Stimulated activated CD4-positive, alpha-beta T cell treated with anti-CD3 and anti-CD28 coated beads, Interleukin-2, amount 100 ng/mL, for 4 hours (primary cell): ENCODE data around the gene RDX.

Source experiments
- DNase-seq: peaks from one replicate; pipeline ENCODE4 v3.0.0-alpha.2; 2020; ENCODE audit warnings: low read depth

RDX gene

GRCh38 chr11:110172468-110173065 is 123.8 kb downstream of the RDX start:
- no peak for DNase-seq

- no peak for DNase-seq
Measured at GRCh38 chr11:110169738-110170137, 126.7 kb downstream of the RDX start.

- DNase-seq = no peak
Measured at GRCh38 chr11:110168033-110168803, 128.2 kb downstream of the RDX start.

GRCh38 chr11:110165039-110165925 is 131.1 kb downstream of the RDX start:
- DNase-seq = no peak

- DNase-seq = no peak
Measured at GRCh38 chr11:110162216-110162615, 134.2 kb downstream of the RDX start.

- DNase-seq = no peak
Measured at GRCh38 chr11:110161061-110161460, 135.4 kb downstream of the RDX start.

GRCh38 chr11:110160437-110160836 is 136.0 kb downstream of the RDX start:
- no peak for DNase-seq

- DNase-seq = no peak
Measured at GRCh38 chr11:110160016-110160415, 136.4 kb downstream of the RDX start.

GRCh38 chr11:110159476-110159875 is 136.9 kb downstream of the RDX start:
- no peak for DNase-seq

GRCh38 chr11:110158317-110159200 is 137.9 kb downstream of the RDX start:
- DNase-seq = no peak

GRCh38 chr11:110156503-110156902 is 139.9 kb downstream of the RDX start:
- DNase-seq = no peak

GRCh38 chr11:110153474-110153873 is 142.9 kb downstream of the RDX start:
- DNase-seq = no peak

GRCh38 chr11:110152199-110152598 is 144.2 kb downstream of the RDX start:
- DNase-seq = no peak

GRCh38 chr11:110148775-110149744 is 147.4 kb downstream of the RDX start:
- no peak for DNase-seq

- no peak for DNase-seq
Measured at GRCh38 chr11:110147962-110148709, 148.3 kb downstream of the RDX start.

- no peak for DNase-seq
Measured at GRCh38 chr11:110141812-110142211, 154.6 kb downstream of the RDX start.

- DNase-seq = no peak
Measured at GRCh38 chr11:110134110-110134509, 162.3 kb downstream of the RDX start.

- no peak for DNase-seq
Measured at GRCh38 chr11:110133160-110133559, 163.3 kb downstream of the RDX start.

- no peak for DNase-seq
Measured at GRCh38 chr11:110131386-110132123, 164.9 kb downstream of the RDX start.
